Neural progenitor cell (in vitro differentiated cells): Measurements from ENCODE around the gene CCDC70.

Source experiments
- EZH2 ChIP-seq: fragments of 200-600 bp; sonication (generic); IDR thresholded peaks from 2 replicates; pipeline ENCODE4 v1.6.1; 2017; ENCODE audit warnings: antibody characterized with exemption, mild to moderate bottlenecking, moderate library complexity
- EZH2phosphoT487 ChIP-seq: fragments of 200-600 bp; sonication (generic); IDR thresholded peaks from 2 replicates; pipeline ENCODE4 v1.6.1; 2017; ENCODE audit warnings: antibody characterized with exemption
- TF ChIP-seq, protein P1 (sequence below): fragments of 200-600 bp; sonication (generic); IDR thresholded peaks from 2 replicates; pipeline ENCODE4 v1.5.1; 2017; ENCODE audit warnings: antibody characterized with exemption, mild to moderate bottlenecking

GRCh38 chr13:51815848-51816247 is 45.9 kb upstream of the CCDC70 start:
- TF ChIP-seq, protein P1, sequence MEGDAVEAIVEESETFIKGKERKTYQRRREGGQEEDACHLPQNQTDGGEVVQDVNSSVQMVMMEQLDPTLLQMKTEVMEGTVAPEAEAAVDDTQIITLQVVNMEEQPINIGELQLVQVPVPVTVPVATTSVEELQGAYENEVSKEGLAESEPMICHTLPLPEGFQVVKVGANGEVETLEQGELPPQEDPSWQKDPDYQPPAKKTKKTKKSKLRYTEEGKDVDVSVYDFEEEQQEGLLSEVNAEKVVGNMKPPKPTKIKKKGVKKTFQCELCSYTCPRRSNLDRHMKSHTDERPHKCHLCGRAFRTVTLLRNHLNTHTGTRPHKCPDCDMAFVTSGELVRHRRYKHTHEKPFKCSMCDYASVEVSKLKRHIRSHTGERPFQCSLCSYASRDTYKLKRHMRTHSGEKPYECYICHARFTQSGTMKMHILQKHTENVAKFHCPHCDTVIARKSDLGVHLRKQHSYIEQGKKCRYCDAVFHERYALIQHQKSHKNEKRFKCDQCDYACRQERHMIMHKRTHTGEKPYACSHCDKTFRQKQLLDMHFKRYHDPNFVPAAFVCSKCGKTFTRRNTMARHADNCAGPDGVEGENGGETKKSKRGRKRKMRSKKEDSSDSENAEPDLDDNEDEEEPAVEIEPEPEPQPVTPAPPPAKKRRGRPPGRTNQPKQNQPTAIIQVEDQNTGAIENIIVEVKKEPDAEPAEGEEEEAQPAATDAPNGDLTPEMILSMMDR: no peak
- TF ChIP-seq EZH2 (no peak), EZH2phosphoT487 (no peak)
